Mucosa of gallbladder (tissue), 1 donor: ENCODE data around the gene STAC3. TPM values are rescaled to one million over a fixed set of nuclear protein-coding genes. Genes with fewer than 3 reads are reported as not detected.
A peak's percentile ranks its signal among the peaks of the same experiment; 100 is the strongest.

Source experiments
- DNase-seq: peaks from one replicate; pipeline ENCODE4 v3.0.0-alpha.2; 2020; ENCODE audit warnings: low spot score
- total RNA-seq: library from RNA; stranded (reverse); gene quantifications from one replicate; pipeline ENCODE4 v1.2.1, GENCODE V29; 2021
- donor health status: DM: no; HTN: no; CAD: no.

Gene STAC3
- total RNA-seq, 1 donor from 2014 or later = 3.6 TPM

- DNase-seq = no peak
Observed at GRCh38 chr12:57223191-57224165, 27.5 kb downstream of the STAC3 start.

DNA sequence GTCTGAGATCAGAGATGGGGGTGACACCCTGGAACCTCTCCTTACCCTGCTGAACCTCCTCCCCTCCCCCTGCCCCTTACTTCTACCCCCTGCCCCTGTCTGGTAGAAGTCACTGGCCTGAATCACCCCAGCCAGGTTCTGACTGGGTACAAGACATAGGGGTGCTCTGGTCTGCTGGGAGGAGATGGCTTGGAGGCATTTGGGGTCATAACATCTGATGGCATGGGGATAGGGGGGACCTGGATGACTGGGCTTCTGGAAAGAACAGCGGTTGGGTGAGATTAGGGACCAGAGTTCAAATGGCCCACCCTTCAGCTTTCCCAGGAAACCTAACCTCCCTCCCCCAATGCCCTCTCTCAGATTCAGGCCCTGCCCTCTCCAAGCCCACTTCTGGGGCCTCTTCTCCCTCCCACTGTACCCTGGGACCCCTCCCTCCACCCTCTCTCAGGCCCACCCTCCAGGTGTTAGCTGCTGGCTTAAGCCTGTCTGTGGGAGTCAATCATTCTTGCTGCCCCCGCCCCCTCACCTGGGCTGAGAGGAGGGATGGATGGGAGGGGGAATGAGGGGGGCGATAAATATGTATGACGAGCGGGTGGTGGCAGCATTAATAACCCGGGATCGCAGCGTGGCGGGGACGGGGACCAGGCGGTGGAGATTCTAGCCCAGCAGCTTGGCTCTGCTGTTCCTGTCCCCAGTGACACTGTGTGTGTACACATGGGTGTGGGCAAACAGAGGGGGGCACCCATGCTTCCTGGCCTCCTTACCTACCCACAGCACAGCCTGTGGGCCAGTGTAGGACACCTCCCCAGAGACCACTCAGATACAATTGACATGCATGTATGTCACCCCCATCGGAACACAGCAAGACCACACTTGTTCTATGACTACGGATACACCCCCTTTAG is 28.4 kb downstream of the STAC3 start:
- DNase-seq = no peak

DNA sequence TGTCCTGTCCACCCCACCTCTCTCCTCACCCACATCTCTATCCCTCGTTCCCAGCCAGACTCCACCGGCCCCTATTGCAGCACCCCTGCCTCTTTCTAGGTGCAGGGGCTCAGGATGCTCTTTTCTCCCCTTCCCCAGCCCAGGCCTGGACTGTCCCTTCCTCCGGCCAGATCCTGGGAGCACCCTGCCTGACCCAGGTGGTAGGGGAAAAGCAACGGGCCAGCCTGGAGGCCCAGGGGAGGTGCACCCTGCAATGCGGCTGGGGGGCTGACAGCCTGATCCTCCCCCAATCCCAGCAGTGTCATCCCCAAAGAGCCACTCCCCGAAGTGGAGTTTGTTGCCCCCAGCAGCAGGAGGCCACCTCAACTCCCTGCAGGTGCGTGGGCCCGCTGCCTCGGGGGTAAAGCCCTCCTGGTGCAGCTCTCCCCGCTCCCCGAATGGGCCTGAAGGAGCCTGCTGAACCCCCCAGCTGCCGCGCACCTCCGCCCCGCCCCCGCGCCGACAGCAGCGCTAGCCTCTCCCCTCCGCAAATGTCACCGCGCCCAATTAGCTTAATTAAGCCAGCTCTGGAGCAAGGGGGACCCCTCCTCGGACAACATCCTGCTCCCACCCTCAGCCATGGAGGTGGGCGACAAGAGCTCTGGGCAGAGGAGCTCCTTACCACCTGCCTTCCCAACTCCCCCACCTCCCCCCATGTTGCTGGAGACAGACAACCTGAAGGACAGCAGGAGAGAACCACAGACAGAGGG is 29.6 kb downstream of the STAC3 start:
- DNase-seq = no peak

DNA sequence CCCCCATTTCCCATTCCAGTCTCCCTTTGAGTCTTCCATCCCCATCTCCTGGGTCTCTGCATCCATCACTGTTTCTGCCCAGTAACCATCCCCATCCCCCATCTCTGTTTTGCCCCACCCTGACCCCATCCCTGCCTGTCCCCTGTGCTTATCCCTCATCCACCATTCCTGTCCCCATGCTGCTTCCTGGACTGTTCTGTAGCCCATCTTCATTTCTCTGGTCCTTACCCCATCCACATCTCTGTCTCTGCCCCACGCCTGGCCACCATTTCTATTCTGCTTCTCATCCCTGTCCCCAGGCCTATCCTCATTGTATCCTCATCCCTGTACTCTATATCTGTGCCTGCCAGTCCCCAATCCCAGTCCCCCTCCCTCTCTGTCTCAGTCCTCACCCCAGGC is 30.2 kb downstream of the STAC3 start:
- no peak for DNase-seq

DNA sequence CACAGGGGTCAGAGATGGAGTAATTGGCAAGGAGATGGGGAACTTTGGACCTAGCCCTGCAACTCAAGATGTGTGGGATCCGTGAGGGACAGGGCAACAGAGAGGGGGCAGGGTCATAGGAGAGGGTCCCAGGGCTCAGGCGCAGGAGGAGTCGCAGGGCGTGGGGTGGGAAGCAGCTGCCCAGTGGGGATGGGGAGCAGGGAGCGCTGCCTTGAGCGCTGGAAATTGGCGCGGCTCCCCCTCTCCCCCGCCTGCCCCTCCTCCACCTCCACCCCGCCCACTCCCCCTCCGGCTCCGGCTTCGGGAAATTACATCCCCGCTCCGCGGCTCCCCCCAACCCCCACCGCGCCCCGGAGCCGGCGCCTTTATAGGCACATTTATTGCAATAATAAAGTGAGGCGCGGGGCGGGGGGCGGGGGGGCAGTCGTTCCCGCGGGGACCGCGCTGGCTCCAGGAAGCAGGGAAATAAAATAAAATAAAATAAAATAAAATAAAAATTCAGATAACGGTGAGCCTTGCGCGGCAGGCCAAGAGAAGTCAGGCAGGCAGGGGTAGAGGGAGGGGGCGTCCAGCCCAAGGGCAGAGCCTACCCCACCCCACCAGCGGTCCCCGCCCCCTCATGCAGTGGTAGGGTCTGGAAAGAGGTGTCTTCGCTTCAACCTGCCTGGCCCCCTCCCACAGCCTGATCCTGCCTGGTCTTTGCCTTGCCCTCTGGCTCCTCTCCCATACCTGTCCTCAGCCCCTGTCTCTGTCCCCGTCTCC is 30.8 kb downstream of the STAC3 start:
- no peak for DNase-seq

- no peak for DNase-seq
Observed at GRCh38 chr12:57219205-57219992, 31.6 kb downstream of the STAC3 start.

DNA sequence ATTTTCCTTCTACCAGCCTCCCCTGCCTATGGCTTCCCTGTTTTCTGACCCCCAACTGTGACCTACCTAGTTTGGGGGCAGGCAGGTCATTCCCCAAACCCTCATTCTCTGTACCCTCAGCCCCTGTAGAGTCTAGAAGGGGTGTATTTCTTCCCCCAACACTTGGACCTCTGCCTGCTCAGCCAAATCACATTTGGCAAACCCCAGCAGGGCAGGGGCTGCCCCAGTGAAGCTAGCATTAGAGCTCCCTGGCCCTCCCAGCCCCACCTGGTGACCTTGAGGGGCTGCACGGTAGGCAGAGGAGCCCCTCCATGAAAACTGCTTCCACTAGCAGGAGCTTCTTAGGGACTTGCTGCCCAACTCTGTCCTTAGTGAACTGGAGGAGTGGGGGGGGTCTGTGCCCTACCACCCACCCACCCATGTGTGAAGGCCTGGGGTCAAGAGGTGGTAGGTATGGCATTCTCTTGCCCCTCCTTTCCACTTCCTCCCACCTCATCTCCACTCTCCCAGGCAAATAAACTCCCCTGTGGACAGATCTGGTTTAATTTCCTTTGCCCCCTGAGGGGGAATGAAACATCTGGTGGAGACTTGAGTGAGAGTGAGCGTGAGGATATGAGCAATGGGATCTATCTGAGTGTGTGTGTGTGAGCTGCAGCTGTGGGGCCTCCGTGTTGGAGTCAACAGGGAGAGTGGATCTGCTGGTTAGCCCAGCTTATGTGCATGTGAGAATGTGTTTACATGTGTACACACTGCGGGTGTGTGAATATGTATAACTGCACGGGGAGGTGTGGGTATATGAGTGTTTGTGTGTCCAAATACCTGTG is 32.7 kb downstream of the STAC3 start:
- DNase-seq = no peak

DNA sequence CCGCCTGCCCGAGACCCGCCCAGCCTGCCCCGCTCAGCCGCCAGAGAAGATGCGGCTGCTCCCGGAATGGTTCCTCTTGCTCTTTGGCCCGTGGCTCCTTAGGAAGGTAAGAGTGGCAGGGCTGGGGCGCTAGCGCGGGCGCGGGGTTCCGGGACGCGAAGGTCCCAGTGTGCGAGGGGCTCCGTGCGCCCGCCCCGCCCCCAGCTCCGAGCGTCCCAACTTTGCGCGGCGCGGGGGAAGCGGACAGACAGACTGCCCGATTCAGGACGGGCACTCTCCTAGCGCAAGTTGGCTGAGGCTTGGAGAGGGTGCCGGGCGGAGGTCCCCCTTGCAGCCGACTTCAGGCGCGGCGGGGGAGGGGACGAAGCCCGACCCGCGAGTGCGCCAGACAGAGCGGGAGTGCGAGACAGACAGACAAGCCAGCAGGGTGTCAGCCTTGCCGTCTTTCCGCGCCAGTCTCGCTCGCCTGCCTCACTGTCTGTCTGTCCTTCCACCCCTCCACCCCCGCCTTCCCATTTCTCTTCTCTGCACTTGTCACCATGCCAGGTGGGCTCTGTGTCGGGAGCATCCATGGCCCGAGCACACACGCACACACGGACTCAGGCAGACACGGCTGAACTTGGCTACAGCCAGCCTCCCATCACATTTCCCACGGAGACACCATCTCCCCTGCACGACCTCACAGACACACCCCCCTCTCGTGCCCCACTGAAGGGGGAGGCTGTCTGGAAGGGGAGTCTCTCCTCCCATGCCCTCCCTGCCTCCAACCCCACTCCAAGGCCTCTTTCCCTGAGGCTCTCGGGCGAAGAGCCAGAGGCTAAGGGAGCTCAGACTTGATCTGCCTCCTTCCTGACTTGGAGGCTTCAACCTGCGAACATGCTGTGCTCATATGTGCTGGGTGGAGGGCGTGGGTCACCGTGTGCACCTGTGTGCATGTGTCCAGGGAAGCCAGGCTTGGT is 33.8 kb downstream of the STAC3 start:
- no peak for DNase-seq

- no peak for DNase-seq
Observed at GRCh38 chr12:57216014-57216911, 34.7 kb downstream of the STAC3 start, which contains the start of gene NXPH4. NXPH4 (plus strand) TSS chr12:57216794; CDS start chr12:57216970, 176 bp downstream.

DNA sequence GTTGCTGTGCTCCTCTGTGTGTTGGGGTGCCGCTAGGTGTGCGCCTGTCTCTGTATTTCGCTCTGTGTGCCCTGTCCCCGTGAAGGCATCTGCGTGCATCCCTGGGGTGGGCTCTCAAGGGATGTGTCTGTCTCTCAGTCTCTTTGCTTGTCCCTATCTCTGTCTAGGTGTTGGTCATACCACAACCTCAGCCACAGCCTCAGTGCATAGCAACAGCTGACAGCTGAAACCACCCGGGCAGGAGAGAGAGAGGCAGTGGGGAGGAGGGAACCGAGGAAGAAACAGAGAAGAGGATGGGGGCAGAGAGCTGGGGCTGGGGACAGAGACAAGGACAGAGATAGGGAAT is 35.3 kb downstream of the STAC3 start:
- DNase-seq = no peak

DNA sequence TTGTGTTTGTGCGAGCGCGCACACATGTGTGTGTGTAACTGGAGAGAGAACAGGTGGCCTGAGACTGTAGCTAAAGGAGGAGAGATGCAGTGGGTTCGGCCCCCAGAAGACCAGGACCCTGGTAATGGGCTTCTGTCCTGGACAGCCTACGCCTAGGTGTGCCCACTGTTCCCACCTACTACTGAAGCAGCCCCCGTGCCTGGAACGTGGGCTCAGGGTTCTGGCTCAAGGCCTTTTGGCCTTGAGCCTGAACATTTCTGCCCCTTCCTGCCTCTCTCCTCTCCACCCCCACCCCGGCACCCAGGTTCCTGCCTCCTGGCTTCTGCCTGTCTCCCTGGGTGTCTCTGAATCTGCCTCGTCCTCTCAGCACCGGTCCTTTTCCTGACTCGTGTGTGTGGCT is 35.9 kb downstream of the STAC3 start:
- DNase-seq = no peak

DNA sequence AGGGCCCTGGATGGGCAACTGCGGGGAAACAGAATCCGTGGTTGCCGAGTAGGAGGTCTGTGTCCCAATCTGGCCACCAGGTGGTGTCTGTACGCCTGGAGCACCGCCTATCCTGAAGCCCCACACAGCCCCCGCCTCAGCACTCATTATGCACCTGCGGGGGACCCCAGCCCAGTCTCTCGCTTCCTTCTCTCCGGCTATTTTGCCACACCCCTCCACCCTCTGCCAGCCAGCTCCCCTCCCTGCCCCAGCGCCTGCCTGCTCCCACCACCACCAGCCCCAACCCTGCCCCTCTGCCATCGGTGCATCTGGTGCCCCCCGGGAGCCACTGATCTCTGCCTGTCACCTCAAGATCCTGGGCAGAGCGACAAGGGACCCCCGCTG is 36.6 kb downstream of the STAC3 start:
- peak; percentile 52 for DNase-seq

GRCh38 chr12:57213763-57214397 is 37.1 kb downstream of the STAC3 start:
- DNase-seq = no peak

DNA sequence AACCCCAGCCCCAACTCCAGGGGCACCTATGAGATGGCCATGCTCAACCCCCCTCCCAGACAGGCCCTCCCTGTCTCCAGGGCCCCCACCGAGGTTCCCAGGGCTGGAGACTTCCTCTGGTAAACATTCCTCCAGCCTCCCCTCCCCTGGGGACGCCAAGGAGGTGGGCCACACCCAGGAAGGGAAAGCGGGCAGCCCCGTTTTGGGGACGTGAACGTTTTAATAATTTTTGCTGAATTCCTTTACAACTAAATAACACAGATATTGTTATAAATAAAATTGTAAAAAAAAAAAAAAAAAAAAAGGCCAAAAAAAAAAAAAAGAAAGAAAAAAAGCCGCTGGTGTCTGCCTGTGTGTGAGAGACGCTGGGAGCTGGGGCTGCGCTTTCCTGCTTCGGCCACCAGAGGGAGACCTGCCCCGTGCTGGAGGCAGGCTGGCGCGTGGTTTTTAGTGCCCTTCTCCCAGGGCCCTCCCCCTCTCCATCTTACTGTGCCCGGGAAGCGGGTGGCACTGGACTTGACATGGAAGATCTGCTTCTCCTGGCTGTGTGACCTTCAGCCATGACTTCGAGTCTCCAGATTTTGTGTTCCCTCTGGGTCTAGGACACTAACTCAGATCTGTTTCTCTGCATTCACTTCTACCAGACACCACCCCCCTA is 37.8 kb downstream of the STAC3 start:
- DNase-seq = peak; percentile 89

DNA sequence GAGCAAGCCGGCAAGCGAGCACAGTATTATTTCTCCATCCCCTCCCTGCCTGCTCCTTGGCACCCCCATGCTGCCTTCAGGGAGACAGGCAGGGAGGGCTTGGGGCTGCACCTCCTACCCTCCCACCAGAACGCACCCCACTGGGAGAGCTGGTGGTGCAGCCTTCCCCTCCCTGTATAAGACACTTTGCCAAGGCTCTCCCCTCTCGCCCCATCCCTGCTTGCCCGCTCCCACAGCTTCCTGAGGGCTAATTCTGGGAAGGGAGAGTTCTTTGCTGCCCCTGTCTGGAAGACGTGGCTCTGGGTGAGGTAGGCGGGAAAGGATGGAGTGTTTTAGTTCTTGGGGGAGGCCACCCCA is 38.3 kb downstream of the STAC3 start:
- no peak for DNase-seq
